Measurements from ENCODE around the gene MYCL.

GRCh38 chr1:39861003-39861402 lies 40.7 kb downstream of the MYCL start:
- no peak for TF ChIP-seq POLR2A (IDR thresholded peaks at IDR 0.05)
- TF ChIP-seq CTCF (IDR thresholded peaks at IDR 0.05), result no peak

All from right lobe of liver (tissue), 4 donors.